Measurements from ENCODE around the gene OR10W1. TPM values are rescaled to one million over a fixed set of nuclear protein-coding genes. Genes with fewer than 3 reads are reported as not detected.

The OR10W1 gene
- not detected in 2 replicates for polyA plus RNA-seq

GRCh38 chr11:58268142-58268541 lies at the start of gene OR10W1:
OR10W1 (minus strand) TSS chr11:58268260; CDS start chr11:58267858, 402 bp downstream.

Other genes starting within 250 kb of the OR10W1 start
- gene OR9Q1, start 244.4 kb downstream of the OR10W1 start, polyA plus RNA-seq, result not detected in 2 replicates
- gene OR6Q1, start 237.3 kb downstream of the OR10W1 start, polyA plus RNA-seq, result not detected in 2 replicates
- not detected in 2 replicates for gene OR9I1, start 142.7 kb downstream of the OR10W1 start, polyA plus RNA-seq
- gene OR9Q2, start 79.2 kb downstream of the OR10W1 start, polyA plus RNA-seq, result not detected in 2 replicates
- not detected in 2 replicates for gene OR1S2, start 64.1 kb downstream of the OR10W1 start, polyA plus RNA-seq
- not detected in 2 replicates for gene OR1S1, start 55.5 kb downstream of the OR10W1 start, polyA plus RNA-seq
- not detected in 2 replicates for gene OR10Q1, start 39.3 kb downstream of the OR10W1 start, polyA plus RNA-seq
- gene OR5B17, start 90.8 kb upstream of the OR10W1 start, polyA plus RNA-seq, result not detected in 2 replicates
- not detected in 2 replicates for gene OR5B3, start 138.6 kb upstream of the OR10W1 start, polyA plus RNA-seq
- gene OR5B2, start 159.9 kb upstream of the OR10W1 start, polyA plus RNA-seq, result not detected in 2 replicates
- not detected in 2 replicates for gene OR5B12, start 174.0 kb upstream of the OR10W1 start, polyA plus RNA-seq
- gene OR5B21, start 239.8 kb upstream of the OR10W1 start, polyA plus RNA-seq, result not detected in 2 replicates

Data from Purkinje cell (primary cell).